GM19372 (cell line): ENCODE results near the gene CC2D2A.
"Not testable (repeated sequence)": the region's sequence is repeated elsewhere in the genome, so short reads cannot be mapped to it uniquely, and the experiment has no call there.

Experiments
- ATAC-seq: cut with Tn5 transposase; IDR thresholded peaks from one replicate; pipeline ENCODE4 v1.9.1; 2021; ENCODE audit warnings: mild to moderate bottlenecking, low read depth, moderate library complexity; ENCODE audit not compliant: unreplicated experiment

Gene CC2D2A

DNA sequence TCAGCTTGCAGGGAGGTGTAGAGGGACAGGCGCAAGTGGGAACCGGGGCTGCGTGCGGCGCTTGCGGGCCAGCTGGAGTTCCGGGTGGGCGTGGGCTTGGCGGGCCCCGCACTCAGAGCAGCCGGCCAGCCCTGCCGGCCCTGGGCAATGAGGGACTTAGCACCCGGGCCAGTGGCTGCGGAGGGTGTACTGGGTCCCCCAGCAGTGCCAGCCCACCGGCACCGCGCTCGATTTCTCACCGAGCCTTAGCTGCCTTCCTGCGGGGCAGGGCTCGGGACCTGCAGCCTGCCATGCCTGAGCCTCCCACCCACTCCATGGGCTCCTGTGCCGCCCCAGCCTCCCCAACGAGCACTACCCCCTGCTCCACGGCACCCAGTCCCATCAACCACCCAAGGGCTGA is 145.2 kb downstream of the CC2D2A start:
- not testable (repeated sequence) for ATAC-seq

DNA sequence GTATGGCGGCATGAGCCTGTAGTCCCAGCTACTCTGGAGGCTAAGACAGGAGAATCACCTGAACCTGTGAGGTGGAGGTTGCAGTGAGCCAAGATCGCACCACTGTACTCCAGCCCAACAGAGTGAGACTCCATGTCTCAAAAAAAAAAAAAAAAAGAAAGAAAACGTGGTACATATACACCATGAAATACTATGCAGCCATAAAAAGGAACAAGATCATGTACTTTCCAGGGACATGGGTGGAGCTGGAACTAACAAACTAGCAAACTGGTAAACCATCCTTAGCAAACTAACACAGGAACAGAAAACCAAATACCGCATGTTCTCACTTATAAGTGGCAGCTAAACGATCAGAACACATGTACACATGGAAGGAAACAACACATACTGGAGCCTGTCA is 147.7 kb downstream of the CC2D2A start:
- ATAC-seq, result not testable (repeated sequence)

DNA sequence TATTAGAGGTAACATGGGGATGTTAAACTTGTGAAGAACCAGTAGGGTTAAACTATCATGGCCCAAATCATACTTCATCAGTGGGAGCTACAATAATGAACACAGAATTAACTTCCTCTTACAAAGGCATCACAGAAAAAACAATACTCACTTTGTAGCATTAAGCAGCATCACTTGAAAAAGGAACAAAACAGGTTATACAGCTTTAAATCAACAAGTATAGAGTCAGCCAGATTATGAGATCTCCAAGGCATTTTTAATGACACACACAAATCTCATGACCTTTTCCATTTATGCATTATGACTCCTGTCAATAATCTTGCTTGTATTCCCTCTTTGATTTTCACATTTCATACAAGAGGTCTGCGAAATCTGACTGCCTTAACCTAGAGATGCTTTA is 167.1 kb downstream of the CC2D2A start:
- no peak for ATAC-seq

DNA sequence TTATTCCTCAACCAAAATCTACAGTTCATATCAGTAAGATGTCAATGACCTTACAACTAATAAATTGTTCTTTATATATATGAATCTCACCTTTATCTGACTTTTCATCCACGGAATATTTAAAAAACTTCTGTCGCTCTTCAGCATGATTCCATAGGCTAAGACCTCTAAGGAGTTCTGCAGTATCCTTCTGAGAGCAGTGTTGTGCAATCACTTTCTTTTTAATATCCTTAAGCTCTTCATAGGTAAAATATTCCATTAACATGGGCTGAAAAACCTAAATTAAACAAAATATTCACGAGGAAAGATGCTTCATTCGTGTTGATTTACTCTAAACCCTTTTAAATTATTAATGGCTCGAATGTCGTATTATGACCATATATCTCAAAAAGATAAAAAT is 168.7 kb downstream of the CC2D2A start:
- ATAC-seq, result no peak

DNA sequence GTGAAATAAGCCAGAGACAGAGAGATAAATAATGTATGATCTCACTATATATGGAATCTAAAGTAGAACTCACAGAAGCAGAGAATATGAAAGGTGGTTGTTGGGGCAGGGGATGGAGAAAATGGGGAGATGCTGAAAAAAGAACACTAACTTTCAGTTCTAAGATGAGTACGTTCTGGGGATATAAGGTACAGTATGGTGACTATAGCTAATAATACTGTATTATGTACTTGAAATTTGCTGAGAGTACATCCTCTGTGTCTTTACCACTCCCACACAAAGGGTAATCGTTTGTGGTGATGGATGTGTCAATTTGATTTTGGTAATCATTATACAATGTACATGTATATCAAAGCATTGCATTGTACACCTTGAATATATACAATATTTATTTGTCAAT is 178.9 kb downstream of the CC2D2A start:
- ATAC-seq, result peak; percentile 40

DNA sequence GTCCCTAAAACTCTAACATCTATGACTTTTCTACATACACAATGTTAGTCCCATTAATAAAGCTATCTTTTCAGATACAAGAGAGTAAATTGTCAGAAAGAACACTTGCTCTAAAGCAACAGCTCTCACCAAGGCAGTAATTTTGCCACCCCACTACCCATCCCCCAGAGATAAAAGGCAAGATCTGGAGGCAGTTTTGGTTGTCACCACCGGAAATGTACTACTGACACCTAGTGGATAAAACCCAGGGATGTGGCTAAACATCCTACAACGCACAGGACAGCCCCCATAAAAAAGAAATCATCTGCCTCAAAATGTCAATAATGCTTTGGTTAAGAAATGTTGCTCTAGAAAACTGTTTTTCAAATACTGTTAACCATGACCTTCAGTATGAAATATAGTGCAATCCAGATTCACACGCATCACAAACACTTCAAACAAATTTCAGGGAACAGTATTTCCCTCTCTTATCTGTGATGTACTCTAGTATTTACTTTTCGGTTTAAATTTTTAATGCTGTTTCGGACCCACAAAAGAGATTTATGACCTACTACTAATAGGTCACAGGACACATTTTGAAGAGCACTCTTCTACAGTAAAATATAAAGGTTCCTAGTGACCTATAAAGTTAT is 180.3 kb downstream of the CC2D2A start:
- ATAC-seq, result peak; percentile 41
